Mesothelial cell of epicardium (in vitro differentiated cells): Measurements from ENCODE around the gene LEMD2. TPM values are rescaled to one million over a fixed set of nuclear protein-coding genes. Genes with fewer than 3 reads are reported as not detected.

Source experiments
- DNase-seq, 2 experiments: peaks; one replicate each; pipeline ENCODE4 v3.0.0; 2021; ENCODE audit warnings: low spot score in 2 of 2; ENCODE audit not compliant: unreplicated experiment in 2 of 2
- H3K27ac Mint-ChIP-seq: 2 replicates; pipeline ENCODE4 v1.8.0; 2021; ENCODE audit warnings: mixed read lengths
- H3K27me3 Mint-ChIP-seq: 2 replicates; pipeline ENCODE4 v1.8.0; 2021; ENCODE audit warnings: low read depth, mixed read lengths
- H3K36me3 Mint-ChIP-seq: 2 replicates; pipeline ENCODE4 v1.8.0; 2021; ENCODE audit warnings: mixed read lengths
- H3K4me1 Mint-ChIP-seq: 2 replicates; pipeline ENCODE4 v1.8.0; 2021; ENCODE audit warnings: mixed read lengths
- H3K4me3 Mint-ChIP-seq: 2 replicates; pipeline ENCODE4 v1.8.0; 2021; ENCODE audit warnings: mild to moderate bottlenecking, moderate library complexity, mixed read lengths
- H3K9me3 Mint-ChIP-seq: 2 replicates; pipeline ENCODE4 v1.8.0; 2021; ENCODE audit warnings: mixed read lengths
- total RNA-seq: library from RNA; stranded (reverse); gene quantifications from 3 replicates; pipeline ENCODE4 v1.2.1, GENCODE V29; 2021
- TF ChIP-seq, protein P1 (sequence below): fragments of 200-600 bp; sonication (generic); IDR thresholded peaks from one replicate; pipeline ENCODE4 v1.5.0; 2021; ENCODE audit warnings: antibody characterized with exemption; ENCODE audit not compliant: unreplicated experiment

The LEMD2 gene
- total RNA-seq, 1 donor from 2014 or later: 85.3 TPM

DNA sequence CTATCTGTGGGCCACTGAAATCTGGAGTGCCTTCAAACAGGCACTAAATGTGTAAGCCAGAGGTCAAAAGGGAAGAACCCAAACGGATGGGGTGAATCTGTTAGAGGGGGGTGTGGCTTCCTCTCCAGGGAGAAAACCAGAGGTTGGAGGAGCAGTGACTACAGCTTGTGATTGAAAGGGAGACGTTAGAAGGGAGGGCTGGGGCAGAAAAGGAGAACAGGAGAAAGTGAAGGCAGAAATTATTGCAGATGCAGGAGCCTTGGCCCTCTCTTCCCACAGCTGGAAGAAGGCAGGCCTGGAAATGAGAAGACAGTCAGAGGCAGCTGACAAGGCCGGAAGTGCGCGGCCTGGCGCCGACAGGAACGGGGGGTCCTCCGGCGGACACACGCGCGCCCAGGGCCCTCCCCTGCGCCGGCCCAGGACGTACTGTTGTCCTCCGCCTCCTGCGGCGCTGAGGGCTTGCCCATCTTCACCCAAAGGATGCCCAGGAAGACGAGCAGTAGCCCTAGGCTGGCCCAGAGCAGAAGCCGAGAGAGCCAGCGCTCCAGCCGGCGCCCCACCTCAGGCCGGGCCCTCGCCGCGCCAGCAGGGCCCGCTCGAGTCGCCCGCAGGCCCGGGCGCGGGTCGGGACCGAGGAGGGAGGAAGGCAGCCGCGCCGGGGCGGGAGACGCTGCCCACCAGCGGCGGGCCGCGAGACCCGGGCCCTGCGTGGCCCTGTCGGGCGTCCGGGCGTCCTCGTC lies 806 bp downstream of the LEMD2 start:
- Mint-ChIP-seq H3K27ac (peak overlapping the region; percentile 99), H3K27me3 (no peaks in the 10 kb centered on the region), H3K9me3 (no peaks in the 10 kb centered on the region), H3K4me3 (peak overlapping the region; percentile 95), H3K36me3 (peaks cover 13% of the 10 kb centered on the region), H3K4me1 (peaks cover 44% of the 10 kb centered on the region)
- TF ChIP-seq, protein P1, sequence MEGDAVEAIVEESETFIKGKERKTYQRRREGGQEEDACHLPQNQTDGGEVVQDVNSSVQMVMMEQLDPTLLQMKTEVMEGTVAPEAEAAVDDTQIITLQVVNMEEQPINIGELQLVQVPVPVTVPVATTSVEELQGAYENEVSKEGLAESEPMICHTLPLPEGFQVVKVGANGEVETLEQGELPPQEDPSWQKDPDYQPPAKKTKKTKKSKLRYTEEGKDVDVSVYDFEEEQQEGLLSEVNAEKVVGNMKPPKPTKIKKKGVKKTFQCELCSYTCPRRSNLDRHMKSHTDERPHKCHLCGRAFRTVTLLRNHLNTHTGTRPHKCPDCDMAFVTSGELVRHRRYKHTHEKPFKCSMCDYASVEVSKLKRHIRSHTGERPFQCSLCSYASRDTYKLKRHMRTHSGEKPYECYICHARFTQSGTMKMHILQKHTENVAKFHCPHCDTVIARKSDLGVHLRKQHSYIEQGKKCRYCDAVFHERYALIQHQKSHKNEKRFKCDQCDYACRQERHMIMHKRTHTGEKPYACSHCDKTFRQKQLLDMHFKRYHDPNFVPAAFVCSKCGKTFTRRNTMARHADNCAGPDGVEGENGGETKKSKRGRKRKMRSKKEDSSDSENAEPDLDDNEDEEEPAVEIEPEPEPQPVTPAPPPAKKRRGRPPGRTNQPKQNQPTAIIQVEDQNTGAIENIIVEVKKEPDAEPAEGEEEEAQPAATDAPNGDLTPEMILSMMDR: no peak
- DNase-seq: peak; percentile 51 to 64

DNA sequence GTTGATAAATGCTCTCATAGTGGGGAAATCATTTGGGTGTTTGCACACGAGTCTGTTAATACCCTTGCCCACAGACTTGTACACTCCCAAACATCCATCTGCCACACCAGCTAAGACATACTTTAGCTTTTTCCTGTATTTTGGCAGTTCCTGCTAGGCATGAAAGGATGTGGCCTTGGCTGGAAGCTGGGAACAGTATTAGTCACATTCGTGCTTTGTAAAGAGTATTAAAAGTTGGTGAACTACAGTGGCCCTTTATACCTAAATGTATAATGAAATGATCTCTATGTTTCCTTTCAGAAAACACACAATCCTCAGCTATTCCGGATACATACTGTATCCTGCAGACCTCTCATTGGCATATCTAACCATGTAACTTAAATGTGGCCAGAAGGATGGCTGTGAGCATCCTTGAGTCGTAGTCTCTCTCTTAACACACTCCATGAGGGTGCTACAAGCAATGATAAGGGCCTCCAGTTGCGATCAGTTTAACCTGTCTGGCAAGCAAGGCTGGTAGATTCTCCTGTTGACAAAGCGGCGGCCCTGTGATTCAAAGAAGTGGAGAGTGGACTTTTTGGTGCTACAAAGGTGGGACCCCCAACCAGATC lies 1.5 kb downstream of the LEMD2 start:
- Mint-ChIP-seq H3K36me3 (peaks cover 13% of the 10 kb centered on the region), H3K27me3 (no peaks in the 10 kb centered on the region), H3K4me3 (peak overlapping the region; percentile 95), H3K27ac (peak overlapping the region; percentile 99), H3K4me1 (peaks cover 44% of the 10 kb centered on the region), H3K9me3 (no peaks in the 10 kb centered on the region)
- no peak for DNase-seq
- TF ChIP-seq, protein P1: no peak

DNA sequence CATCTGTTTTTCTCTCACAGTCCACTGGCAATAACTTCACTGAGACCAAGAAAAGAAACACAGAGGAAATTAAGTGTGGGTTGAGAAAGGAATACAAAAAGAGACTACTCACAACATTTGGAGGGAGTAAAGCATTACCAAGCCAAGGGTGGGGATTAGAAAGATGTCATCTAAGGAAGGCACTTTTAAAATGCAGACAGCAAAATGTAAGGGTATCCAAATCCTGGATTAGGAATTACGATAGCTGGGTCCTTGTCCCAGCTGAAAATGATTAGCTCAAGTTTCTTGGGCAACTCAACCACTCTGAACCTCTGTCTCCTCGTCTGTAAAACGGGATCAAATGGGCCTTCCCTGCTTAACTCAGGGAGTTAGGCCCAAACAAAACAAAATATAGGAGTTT lies 2.2 kb downstream of the LEMD2 start:
- TF ChIP-seq, protein P1: no peak
- Mint-ChIP-seq H3K4me3 (peak overlapping the region; percentile 95), H3K27ac (peak overlapping the region; percentile 99), H3K4me1 (peaks cover 45% of the 10 kb centered on the region), H3K36me3 (peaks cover 15% of the 10 kb centered on the region), H3K27me3 (no peaks in the 10 kb centered on the region), H3K9me3 (no peaks in the 10 kb centered on the region)
- DNase-seq: no peak

DNA sequence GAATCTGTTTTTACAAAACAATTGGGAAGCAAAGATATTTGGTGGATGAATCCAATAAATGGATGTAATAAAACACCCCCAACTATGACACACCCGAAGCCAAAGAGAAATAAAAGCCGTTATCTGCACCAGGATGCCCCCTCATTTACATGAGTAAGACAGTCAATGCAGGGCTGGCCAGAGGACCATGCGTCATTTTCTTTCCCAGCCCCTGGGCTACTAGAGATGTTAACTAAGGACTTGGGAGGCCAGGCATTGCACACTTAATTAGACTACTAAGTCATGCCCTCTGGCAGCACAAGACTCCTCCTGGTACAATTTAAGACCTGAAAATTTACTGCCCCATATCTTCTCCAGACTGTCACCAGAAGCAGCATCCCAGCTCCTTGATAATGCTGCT lies 3.2 kb downstream of the LEMD2 start:
- Mint-ChIP-seq H3K4me1 (peaks cover 49% of the 10 kb centered on the region), H3K27ac (no peak overlapping the region), H3K27me3 (no peaks in the 10 kb centered on the region), H3K9me3 (no peaks in the 10 kb centered on the region), H3K36me3 (peaks cover 17% of the 10 kb centered on the region), H3K4me3 (no peak overlapping the region)
- TF ChIP-seq, protein P1: no peak
- DNase-seq: no peak

DNA sequence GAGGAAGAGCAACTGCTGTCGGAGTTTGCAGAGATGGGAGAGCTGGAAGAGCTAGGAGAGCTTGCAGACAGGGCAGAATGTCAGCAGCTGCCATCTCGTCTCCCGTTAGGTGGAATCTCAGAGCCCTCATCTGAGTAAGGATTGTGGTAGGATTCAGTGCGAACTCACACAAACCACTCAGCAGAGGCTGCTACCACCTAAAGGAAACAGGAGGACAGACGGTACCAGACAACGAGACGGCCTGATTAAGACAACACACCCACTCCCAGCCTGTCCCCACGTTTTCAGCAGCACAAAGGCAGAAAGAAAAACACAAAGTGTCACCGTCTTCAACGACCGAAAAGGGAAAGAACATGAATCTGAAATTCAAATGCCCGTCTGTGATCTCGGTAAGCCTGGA lies 4.1 kb downstream of the LEMD2 start:
- TF ChIP-seq, protein P1: no peak
- H3K27me3 Mint-ChIP-seq: no peaks in the 10 kb centered on the region
- H3K36me3 Mint-ChIP-seq: peaks cover 18% of the 10 kb centered on the region
- H3K27ac Mint-ChIP-seq: no peak overlapping the region
- H3K4me1 Mint-ChIP-seq: peaks cover 48% of the 10 kb centered on the region
- DNase-seq: no peak
- no peaks in the 10 kb centered on the region for H3K9me3 Mint-ChIP-seq
- H3K4me3 Mint-ChIP-seq: no peak overlapping the region
